IMR-90 (cell line): ENCODE data around the gene FRYL. TPM values are rescaled to one million over a fixed set of nuclear protein-coding genes. Genes with fewer than 3 reads are reported as not detected.

ENCODE experiments used
- ATAC-seq: fragments of 200-7000 bp; cut with Tn5 transposase; 2 replicates; pipeline ENCODE4 v1.9.1; 2020; ENCODE audit warnings: low read depth, mild to moderate bottlenecking, moderate library complexity
- BruUV-seq: library from RNA; stranded (reverse); fragments of 400-500 nt; replicated peaks from 2 replicates; lab custom pipeline; 2021; lab: Mats Ljungman, UMichigan
- CTCF ChIA-PET: fragments of 300-600 bp; formaldehyde crosslinking; extraction: SDS; loops from one replicate; lab custom pipeline; 2021; ENCODE audit warnings: antibody characterized with exemption; lab: Yijun Ruan, JAX
- POLR2A ChIA-PET: fragments of 300-600 bp; sonication (Branson Sonifier 250); formaldehyde crosslinking; loops from one replicate; lab custom pipeline; 2022; ENCODE audit warnings: antibody characterized with exemption; ENCODE audit not compliant: unreplicated experiment; lab: Charles Lee
- DNase-seq: peaks from one replicate; pipeline ENCODE4 v3.0.0; 2013
- H2AFZ ChIP-seq: replicated peaks from 2 replicates; pipeline ENCODE3; 2013; ENCODE audit warnings: low read length, mild to moderate bottlenecking; ENCODE audit not compliant: poor library complexity
- H2AK5ac ChIP-seq: 2 replicates; pipeline ENCODE4 v1.6.1; 2013; ENCODE audit warnings: low read depth, low read length, inconsistent platforms
- H2AK9ac ChIP-seq: replicated peaks from 2 replicates; pipeline ENCODE3; 2013; ENCODE audit warnings: mild to moderate bottlenecking, low read depth, low read length, moderate library complexity; ENCODE audit not compliant: poor library complexity
- H2BK120ac ChIP-seq: 2 replicates; pipeline ENCODE4 v1.6.1; 2013; ENCODE audit warnings: low read depth, low read length, inconsistent platforms
- H2BK15ac ChIP-seq: 3 replicates; pipeline ENCODE4 v1.6.1; 2013; ENCODE audit warnings: low read depth, low read length, inconsistent platforms
- H2BK20ac ChIP-seq: 2 replicates; pipeline ENCODE4 v1.6.1; 2013; ENCODE audit warnings: low read depth, mild to moderate bottlenecking, inconsistent platforms, low read length, moderate library complexity
- H2BK5ac ChIP-seq: 2 replicates; pipeline ENCODE4 v1.6.1; 2013; ENCODE audit warnings: mild to moderate bottlenecking, low read depth, low read length, inconsistent platforms; ENCODE audit not compliant: poor library complexity, severe bottlenecking
- H3K14ac ChIP-seq: replicated peaks from 2 replicates; pipeline ENCODE4 v1.6.1; 2013; ENCODE audit warnings: low read depth, low read length, inconsistent platforms
- H3K18ac ChIP-seq: 2 replicates; pipeline ENCODE4 v1.6.1; 2013; ENCODE audit warnings: low read depth, low read length, control low read depth
- H3K23ac ChIP-seq: 2 replicates; pipeline ENCODE4 v1.6.1; 2013; ENCODE audit warnings: low read depth, low read length, inconsistent platforms
- H3K27ac ChIP-seq: 2 replicates; pipeline ENCODE4 v1.5.1; 2013; ENCODE audit warnings: mild to moderate bottlenecking, control low read depth, low read length; ENCODE audit not compliant: insufficient read depth
- H3K27me3 ChIP-seq: 2 replicates; pipeline ENCODE4 v1.6.1; 2013; ENCODE audit warnings: low read length; ENCODE audit not compliant: control insufficient read depth, insufficient read depth
- H3K36me3 ChIP-seq: 2 replicates; pipeline ENCODE4 v1.6.1; 2013; ENCODE audit warnings: low read length, mixed read lengths; ENCODE audit not compliant: control insufficient read depth, insufficient read depth
- H3K4ac ChIP-seq: 2 replicates; pipeline ENCODE4 v1.6.1; 2013; ENCODE audit warnings: low read depth, low read length, inconsistent platforms
- H3K4me1 ChIP-seq: 2 replicates; pipeline ENCODE4 v1.6.1; 2013; ENCODE audit warnings: low read length, mixed read lengths; ENCODE audit not compliant: control insufficient read depth, insufficient read depth
- H3K4me2 ChIP-seq: 2 replicates; pipeline ENCODE4 v1.6.1; 2013; ENCODE audit warnings: low read depth, mild to moderate bottlenecking, control low read depth, low read length, moderate library complexity
- H3K4me3 ChIP-seq: 2 replicates; pipeline ENCODE4 v1.5.1; 2013; ENCODE audit warnings: low read depth, mild to moderate bottlenecking, control low read depth, low read length, moderate library complexity; ENCODE audit not compliant: insufficient read depth
- H3K56ac ChIP-seq: 2 replicates; pipeline ENCODE4 v1.6.1; 2013; ENCODE audit warnings: low read length, inconsistent platforms; ENCODE audit not compliant: insufficient read depth; ENCODE audit errors: extremely low read depth
- H3K79me1 ChIP-seq, 2 experiments: 2 replicates each; pipeline ENCODE4 v1.6.1; 2013; ENCODE audit warnings: low read length in 2 of 2, inconsistent platforms in 1 of 2, low read depth in 1 of 2
- H3K9ac ChIP-seq: 2 replicates; pipeline ENCODE4 v1.6.1; 2013; ENCODE audit warnings: low read depth, low read length, control low read depth
- H3K9me1 ChIP-seq: 2 replicates; pipeline ENCODE4 v1.6.1; 2013; ENCODE audit warnings: low read length, inconsistent platforms; ENCODE audit not compliant: insufficient read depth
- H3K9me3 ChIP-seq: 2 replicates; pipeline ENCODE4 v1.6.1; 2013; ENCODE audit warnings: low read length; ENCODE audit not compliant: control insufficient read depth, insufficient read depth
- H4K20me1 ChIP-seq: 2 replicates; pipeline ENCODE4 v1.6.1; 2013; ENCODE audit warnings: low read length, inconsistent platforms; ENCODE audit not compliant: insufficient read depth
- H4K5ac ChIP-seq: 2 replicates; pipeline ENCODE4 v1.6.1; 2013; ENCODE audit warnings: mild to moderate bottlenecking, low read depth, low read length, control low read depth
- H4K8ac ChIP-seq, 2 experiments: 2 replicates each; pipeline ENCODE4 v1.6.1; 2013; ENCODE audit warnings: low read depth in 2 of 2, low read length in 2 of 2, control low read depth in 1 of 2, inconsistent platforms in 1 of 2
- H4K91ac ChIP-seq: 2 replicates; pipeline ENCODE4 v1.6.1; 2013; ENCODE audit warnings: low read depth, low read length, inconsistent platforms; ENCODE audit not compliant: insufficient read depth
- CEBPB ChIP-seq: IDR thresholded peaks from 2 replicates; pipeline ENCODE4 v1.6.1; 2012; ENCODE audit warnings: low read depth, low read length, improper control_type of control experiment
- CHD1 ChIP-seq: IDR thresholded peaks from 2 replicates; pipeline ENCODE4 v1.6.1; 2012; ENCODE audit warnings: low read depth, low read length, improper control_type of control experiment
- FOS ChIP-seq: fragments of 150-350 bp; IDR thresholded peaks from 2 replicates; pipeline ENCODE4 v1.6.1; 2016; ENCODE audit warnings: low read depth, low read length
- MAFK ChIP-seq: IDR thresholded peaks from 2 replicates; pipeline ENCODE4 v1.6.1; 2012; ENCODE audit warnings: low read depth, low read length, improper control_type of control experiment
- MAZ ChIP-seq: IDR thresholded peaks from 2 replicates; pipeline ENCODE4 v1.6.1; 2012; ENCODE audit warnings: low read depth, mild to moderate bottlenecking, low read length, improper control_type of control experiment, moderate library complexity, borderline replicate concordance
- MXI1 ChIP-seq: IDR thresholded peaks from 2 replicates; pipeline ENCODE4 v1.6.1; 2012; ENCODE audit warnings: low read depth, mild to moderate bottlenecking, low read length, moderate library complexity, borderline replicate concordance
- NFE2L2 ChIP-seq: fragments of 150-350 bp; IDR thresholded peaks from 2 replicates; pipeline ENCODE4 v1.6.1; 2016; ENCODE audit warnings: low read depth, mild to moderate bottlenecking, low read length
- POLR2A ChIP-seq: IDR thresholded peaks from 2 replicates; pipeline ENCODE4 v1.6.1; 2012; ENCODE audit warnings: mild to moderate bottlenecking, low read depth, low read length
- RCOR1 ChIP-seq: IDR thresholded peaks from 2 replicates; pipeline ENCODE4 v1.6.1; 2012; ENCODE audit warnings: mild to moderate bottlenecking, low read length, improper control_type of control experiment; ENCODE audit not compliant: insufficient replicate concordance
- RFX5 ChIP-seq: IDR thresholded peaks from 2 replicates; pipeline ENCODE4 v1.8.0; 2012; ENCODE audit warnings: low read depth, mild to moderate bottlenecking, low read length, moderate library complexity
- SMC3 ChIP-seq: fragments of 150-350 bp; IDR thresholded peaks from 2 replicates; pipeline ENCODE4 v1.6.1; 2016; ENCODE audit warnings: low read depth, mild to moderate bottlenecking, antibody characterized with exemption, low read length, moderate library complexity
- WGBS, 2 experiments: methylation state at CpG; one replicate each; pipeline versions ENCODE4 v1.1.5 to v1.1.7; 2013; ENCODE audit warnings: missing lambda C conversion rate in 2 of 2; ENCODE audit not compliant: insufficient read length in 1 of 2; ENCODE audit errors: extremely low coverage in 2 of 2; 5-methylcytosine and 5-hydroxymethylcytosine counted together
- dilution Hi-C: fragments of 300-500 bp; cut with HindIII; formaldehyde crosslinking; loops from one replicate; pipeline ENCODE4 v1.14.3; 2018; ENCODE audit warnings: low sequenced_read_pairs; ENCODE audit not compliant: unreplicated experiment
- in situ Hi-C: fragments of 300-500 bp; cut with MboI; formaldehyde crosslinking; loops from 3 replicates; pipeline ENCODE4 v1.14.3; 2019; ENCODE audit warnings: low sequenced_read_pairs, inconsistent platforms, mixed read lengths
- intact Hi-C: fragments of 100-400 bp; cut with micrococcal nuclease; formaldehyde crosslinking; loops from 2 replicates; pipeline ENCODE4 v1.10.0; 2022
- polyA plus RNA-seq, 3 experiments: library from polyadenylated mRNA; depleted of rRNA; stranded (reverse); fragments of >200 nt; gene quantifications; 2 replicates each; pipeline ENCODE4 v1.2.3, GENCODE V29; 2012; ENCODE audit warnings: low replicate concordance in 1 of 3
- total RNA-seq: library from RNA; depleted of rRNA; stranded (reverse); fragments of >200 nt; gene quantifications from 2 replicates; pipeline ENCODE4 v1.2.3, GENCODE V29; 2012
- TF ChIP-seq, protein P1 (sequence below): fragments of 150-350 bp; IDR thresholded peaks from 2 replicates; pipeline ENCODE4 v1.6.1; 2016; ENCODE audit warnings: low read depth, mild to moderate bottlenecking, low read length, moderate library complexity, borderline replicate concordance
- TF ChIP-seq, protein P2 (sequence below): conservative IDR thresholded peaks from 2 replicates; pipeline ENCODE4 v1.5.1; 2012; ENCODE audit warnings: mild to moderate bottlenecking, low read depth, low read length, improper control_type of control experiment

FRYL gene
- total and polyA plus RNA-seq, 2 of the 4 experiments (the other 2 are of a cell fraction) = 9.9 to 77.4 TPM

DNA sequence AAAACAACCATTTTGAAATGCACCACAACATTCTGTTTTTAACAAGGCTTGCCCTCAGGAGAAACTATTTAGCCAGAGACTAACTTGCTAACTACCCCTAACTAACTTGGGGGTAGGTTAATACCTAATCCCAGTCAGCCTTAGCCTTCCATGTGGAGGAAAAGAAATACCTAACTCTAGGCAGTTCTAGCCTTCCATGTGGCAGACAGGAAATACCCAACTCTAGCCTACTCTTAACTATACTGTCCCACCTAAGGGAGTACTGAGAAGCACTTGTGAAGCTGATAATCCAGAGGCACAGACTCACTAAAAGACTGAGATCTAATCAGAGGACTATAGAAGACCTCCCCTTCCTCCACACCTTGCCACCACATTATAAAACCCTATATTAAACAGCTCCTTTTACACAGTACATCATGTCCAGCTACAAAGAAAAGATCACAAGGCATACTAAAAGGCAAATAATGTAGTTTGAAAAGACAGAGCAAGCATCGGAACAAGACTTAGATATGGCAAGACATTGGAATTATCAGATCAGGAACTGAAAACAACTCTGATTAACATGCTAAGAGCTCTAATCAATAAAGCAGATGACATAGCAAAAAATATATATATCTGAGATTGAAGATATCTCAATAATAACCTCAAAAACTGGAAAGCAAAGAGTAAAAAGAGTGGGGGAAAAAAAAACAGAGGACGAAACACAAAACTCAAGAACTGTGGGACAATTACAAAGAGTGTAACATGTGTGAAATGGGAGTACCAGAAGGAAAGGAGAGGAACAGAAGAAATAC, 52.2 kb downstream of the FRYL start (continued):
- TF ChIP-seq CHD1 = no peak

DNA sequence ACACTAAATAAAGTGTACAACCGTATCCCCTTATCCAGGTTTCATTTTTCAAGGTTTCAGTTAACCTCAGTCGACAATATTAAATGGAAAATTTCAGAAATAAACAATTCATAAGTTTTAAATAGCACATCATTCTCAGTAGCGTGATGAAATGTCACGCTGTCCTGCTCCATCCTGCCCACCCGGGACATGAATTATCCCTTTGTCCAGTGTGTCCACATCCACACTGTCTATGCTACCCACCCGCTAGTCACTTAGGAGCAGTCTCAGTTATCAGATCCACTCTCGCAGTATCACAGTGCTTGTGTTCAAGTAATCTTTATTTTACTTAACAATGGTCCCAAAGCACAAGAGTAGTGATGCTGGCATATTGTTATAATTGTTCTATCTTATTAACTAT, 54.7 kb downstream of the FRYL start:
- Histone ChIP-seq H3K9me3 (no peaks in the 10 kb centered on the region), H3K9ac (no peak overlapping the region), H2BK5ac (no peak overlapping the region), H4K20me1 (peaks cover 36% of the 10 kb centered on the region), H3K36me3 (no peaks in the 10 kb centered on the region), H3K79me1 (peaks cover 38 to 74% of the 10 kb centered on the region in 2 experiments), H4K5ac (no peak overlapping the region), H3K23ac (no peak overlapping the region), H3K14ac (no peak overlapping the region), H4K8ac (no peak overlapping the region), H3K56ac (no peak overlapping the region), H4K91ac (no peak overlapping the region), H3K27ac (no peak overlapping the region), H2AK9ac (no peak overlapping the region), H3K18ac (no peak overlapping the region), H3K4ac (no peak overlapping the region), H2BK120ac (no peak overlapping the region), H3K4me2 (no peak overlapping the region), H3K4me1 (peaks cover 4% of the 10 kb centered on the region), H2BK15ac (no peak overlapping the region), H3K9me1 (peaks cover 5% of the 10 kb centered on the region), H2AFZ (no peak overlapping the region), H3K4me3 (no peak overlapping the region), H2BK20ac (no peak overlapping the region), H3K27me3 (no peaks in the 10 kb centered on the region), H2AK5ac (no peak overlapping the region)
- BruUV-seq = no TSS peak
- CTCF ChIA-PET = no interaction called here
- dilution Hi-C loops (no loop called here), in situ Hi-C loops (loop anchor here (25.0 kb wide), 1 partner anchor 112 kb away; the partner anchor contains the start of gene OCIAD1), intact Hi-C loops (no loop called here)
- POLR2A ChIA-PET = no interaction called here
- ATAC-seq (no peak), DNase-seq (no peak)
- WGBS, 2 experiments = 93% methylated on average over 4 of the region's 7 CpGs; no CpG with 5 or more reads in 1 of the 2 experiments
- TF ChIP-seq MAZ = no peak
- TF ChIP-seq RCOR1 = no peak
- TF ChIP-seq MXI1 = no peak
- TF ChIP-seq POLR2A = no peak
- TF ChIP-seq, protein P1, sequence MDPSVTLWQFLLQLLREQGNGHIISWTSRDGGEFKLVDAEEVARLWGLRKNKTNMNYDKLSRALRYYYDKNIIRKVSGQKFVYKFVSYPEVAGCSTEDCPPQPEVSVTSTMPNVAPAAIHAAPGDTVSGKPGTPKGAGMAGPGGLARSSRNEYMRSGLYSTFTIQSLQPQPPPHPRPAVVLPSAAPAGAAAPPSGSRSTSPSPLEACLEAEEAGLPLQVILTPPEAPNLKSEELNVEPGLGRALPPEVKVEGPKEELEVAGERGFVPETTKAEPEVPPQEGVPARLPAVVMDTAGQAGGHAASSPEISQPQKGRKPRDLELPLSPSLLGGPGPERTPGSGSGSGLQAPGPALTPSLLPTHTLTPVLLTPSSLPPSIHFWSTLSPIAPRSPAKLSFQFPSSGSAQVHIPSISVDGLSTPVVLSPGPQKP = no peak
- no peak for TF ChIP-seq CEBPB
- TF ChIP-seq, protein P2, sequence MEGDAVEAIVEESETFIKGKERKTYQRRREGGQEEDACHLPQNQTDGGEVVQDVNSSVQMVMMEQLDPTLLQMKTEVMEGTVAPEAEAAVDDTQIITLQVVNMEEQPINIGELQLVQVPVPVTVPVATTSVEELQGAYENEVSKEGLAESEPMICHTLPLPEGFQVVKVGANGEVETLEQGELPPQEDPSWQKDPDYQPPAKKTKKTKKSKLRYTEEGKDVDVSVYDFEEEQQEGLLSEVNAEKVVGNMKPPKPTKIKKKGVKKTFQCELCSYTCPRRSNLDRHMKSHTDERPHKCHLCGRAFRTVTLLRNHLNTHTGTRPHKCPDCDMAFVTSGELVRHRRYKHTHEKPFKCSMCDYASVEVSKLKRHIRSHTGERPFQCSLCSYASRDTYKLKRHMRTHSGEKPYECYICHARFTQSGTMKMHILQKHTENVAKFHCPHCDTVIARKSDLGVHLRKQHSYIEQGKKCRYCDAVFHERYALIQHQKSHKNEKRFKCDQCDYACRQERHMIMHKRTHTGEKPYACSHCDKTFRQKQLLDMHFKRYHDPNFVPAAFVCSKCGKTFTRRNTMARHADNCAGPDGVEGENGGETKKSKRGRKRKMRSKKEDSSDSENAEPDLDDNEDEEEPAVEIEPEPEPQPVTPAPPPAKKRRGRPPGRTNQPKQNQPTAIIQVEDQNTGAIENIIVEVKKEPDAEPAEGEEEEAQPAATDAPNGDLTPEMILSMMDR = no peak
- TF ChIP-seq NFE2L2 = no peak
- no peak for TF ChIP-seq SMC3
- no peak for TF ChIP-seq CHD1
- no peak for TF ChIP-seq FOS
- TF ChIP-seq RFX5 = no peak
- TF ChIP-seq MAFK = no peak
